HCT116 (cell line): ENCODE data around the gene SKI. TPM values are rescaled to one million over a fixed set of nuclear protein-coding genes. Genes with fewer than 3 reads are reported as not detected.

Experiments used
- ATAC-seq: fragments of 200-7000 bp; cut with Tn5 transposase; 2 replicates; pipeline ENCODE4 v1.9.1; 2020; ENCODE audit warnings: mild to moderate bottlenecking, moderate library complexity
- BruUV-seq: library from RNA; stranded (reverse); fragments of 400-500 nt; replicated peaks from 2 replicates; lab custom pipeline; 2021; lab: Mats Ljungman, UMichigan
- CTCF ChIA-PET: fragments of 300-600 bp; sonication (Branson Sonifier 250); formaldehyde crosslinking; loops from one replicate; lab custom pipeline; 2021; ENCODE audit warnings: antibody characterized with exemption; lab: Charles Lee
- POLR2A ChIA-PET: fragments of 300-600, 350-600 bp; sonication (Branson Sonifier 250); formaldehyde crosslinking; loops from one replicate; lab custom pipeline; 2021; ENCODE audit warnings: antibody characterized with exemption; lab: Charles Lee
- RAD21 ChIA-PET, 2 experiments: fragments of 300-600 bp; sonication (Branson Sonifier 250); formaldehyde crosslinking; loops; one replicate each; lab custom pipeline; 2023; ENCODE audit warnings: low total read pairs in 2 of 2; ENCODE audit not compliant: uncharacterized antibody in 2 of 2, unreplicated experiment in 2 of 2, low non-redundant PET in 1 of 2; lab: Charles Lee
- DNase-seq: peaks from one replicate; pipeline ENCODE4 v3.0.0-alpha.2; 2010; ENCODE audit warnings: low read depth, low spot score
- H2AFZ ChIP-seq: fragments of 200-600 bp; shearing (Covaris generic), sonication (generic); 2 replicates; pipeline ENCODE4 v1.6.1; 2017; ENCODE audit warnings: low read depth, mixed run types, mixed read lengths, antibody characterized with exemption, low read length; ENCODE audit not compliant: poor library complexity, severe bottlenecking
- H3K27ac ChIP-seq: 2 replicates; pipeline ENCODE4 v1.5.1; 2012; ENCODE audit warnings: low read depth, low read length
- H3K27me3 ChIP-seq: fragments of 200-600 bp; sonication (generic); 2 replicates; pipeline ENCODE4 v1.6.1; 2016; ENCODE audit warnings: mixed run types, low read length, mixed read lengths; ENCODE audit not compliant: insufficient read depth
- H3K36me3 ChIP-seq, 2 experiments: fragments of 200-500 bp in 1 of 2; fragments of 200-600 bp in 1 of 2; sonication (Bioruptor generic) in 1 of 2; sonication (generic) in 1 of 2; 2 replicates each; pipeline versions ENCODE4 v1.5.1 to v1.6.1; 2014 to 2016; ENCODE audit warnings: low read length in 2 of 2, inconsistent platforms in 1 of 2, mixed read lengths in 1 of 2, mixed run types in 1 of 2; ENCODE audit not compliant: insufficient read depth in 2 of 2, control insufficient read depth in 1 of 2
- H3K4me1 ChIP-seq, 2 experiments: fragments of 200-600 bp in 1 of 2; sonication (generic) in 1 of 2; 2 replicates each; pipeline versions ENCODE4 v1.5.1 to v1.6.1; 2012 to 2017; ENCODE audit warnings: low read length in 2 of 2, inconsistent platforms in 1 of 2, mild to moderate bottlenecking in 1 of 2, mixed read lengths in 1 of 2, mixed run types in 1 of 2, moderate library complexity in 1 of 2; ENCODE audit not compliant: insufficient read depth in 2 of 2, control insufficient read depth in 1 of 2
- H3K4me2 ChIP-seq: fragments of 200-600 bp; sonication (generic); 2 replicates; pipeline ENCODE4 v1.6.1; 2017; ENCODE audit warnings: mixed run types, low read length, mixed read lengths
- H3K4me3 ChIP-seq, 2 experiments: fragments of 200-600 bp in 1 of 2; sonication (generic) in 1 of 2; replicated peaks in 1 of 2; 2 replicates each; pipeline ENCODE4 v1.5.1; 2011 to 2016; ENCODE audit warnings: low read length in 2 of 2, control low read depth in 1 of 2, low read depth in 1 of 2, mild to moderate bottlenecking in 1 of 2, mixed read lengths in 1 of 2, mixed run types in 1 of 2
- H3K79me2 ChIP-seq: fragments of 200-600 bp; sonication (generic); 2 replicates; pipeline ENCODE4 v1.6.1; 2017; ENCODE audit warnings: mild to moderate bottlenecking, mixed run types, low read length, moderate library complexity, mixed read lengths; ENCODE audit not compliant: insufficient read depth
- H3K9ac ChIP-seq: fragments of 200-600 bp; sonication (generic); 2 replicates; pipeline ENCODE4 v1.6.1; 2016; ENCODE audit warnings: low read length, mixed read lengths
- H3K9me2 ChIP-seq: fragments of 200-600 bp; sonication (generic), shearing (Covaris generic); 2 replicates; pipeline ENCODE4 v1.6.1; 2017; ENCODE audit warnings: mixed run types, mild to moderate bottlenecking, moderate library complexity; ENCODE audit not compliant: insufficient read depth
- H3K9me3 ChIP-seq, 2 experiments: fragments of 200-500 bp in 1 of 2; fragments of 200-600 bp in 1 of 2; sonication (Bioruptor generic) in 1 of 2; sonication (generic) in 1 of 2; 2 replicates each; pipeline ENCODE4 v1.6.1; 2014 to 2017; ENCODE audit warnings: low read length in 2 of 2, mixed read lengths in 2 of 2, inconsistent platforms in 1 of 2, low read depth in 1 of 2, mild to moderate bottlenecking in 1 of 2, mixed run types in 1 of 2, moderate library complexity in 1 of 2; ENCODE audit not compliant: control insufficient read depth in 1 of 2, insufficient read depth in 1 of 2
- H4K20me1 ChIP-seq: fragments of 200-600 bp; sonication (generic), shearing (Covaris generic); 2 replicates; pipeline ENCODE4 v1.6.1; 2017; ENCODE audit warnings: mixed run types, mild to moderate bottlenecking, moderate library complexity; ENCODE audit not compliant: insufficient read depth
- EGR1 ChIP-seq: IDR thresholded peaks from 2 replicates; pipeline ENCODE4 v1.6.1; 2012; ENCODE audit warnings: low read depth
- ELF1 ChIP-seq: IDR thresholded peaks from 2 replicates; pipeline ENCODE4 v1.6.1; 2012; ENCODE audit warnings: low read depth, borderline replicate concordance
- EZH2phosphoT487 ChIP-seq: fragments of 200-600 bp; IDR thresholded peaks from 2 replicates; pipeline ENCODE4 v1.6.1; 2018; ENCODE audit warnings: antibody characterized with exemption, borderline replicate concordance
- POLR2AphosphoS5 ChIP-seq: IDR thresholded peaks from 2 replicates; pipeline ENCODE4 v1.6.1; 2011; ENCODE audit warnings: mild to moderate bottlenecking, low read depth, low read length, moderate library complexity
- RAD21 ChIP-seq: IDR thresholded peaks from 2 replicates; pipeline ENCODE4 v1.6.1; 2012; ENCODE audit warnings: low read depth, mild to moderate bottlenecking
- intact Hi-C: fragments of 100-400 bp; cut with micrococcal nuclease; formaldehyde crosslinking; loops from 2 replicates; pipeline ENCODE4 v1.10.0; 2022
- total RNA-seq: library from RNA; stranded (reverse); gene quantifications from one replicate; pipeline ENCODE4 v1.2.1, GENCODE V29; 2021; ENCODE audit not compliant: unreplicated experiment
- TF ChIP-seq, protein P1 (sequence below): IDR thresholded peaks from 2 replicates; pipeline ENCODE4 v1.6.1; 2012; ENCODE audit warnings: low read depth
- TF ChIP-seq, protein P2 (sequence below): IDR thresholded peaks from 2 replicates; pipeline ENCODE4 v1.6.1; 2012

Gene SKI
- total RNA-seq, 1 experiment from 2014 or later: 56.2 TPM

DNA sequence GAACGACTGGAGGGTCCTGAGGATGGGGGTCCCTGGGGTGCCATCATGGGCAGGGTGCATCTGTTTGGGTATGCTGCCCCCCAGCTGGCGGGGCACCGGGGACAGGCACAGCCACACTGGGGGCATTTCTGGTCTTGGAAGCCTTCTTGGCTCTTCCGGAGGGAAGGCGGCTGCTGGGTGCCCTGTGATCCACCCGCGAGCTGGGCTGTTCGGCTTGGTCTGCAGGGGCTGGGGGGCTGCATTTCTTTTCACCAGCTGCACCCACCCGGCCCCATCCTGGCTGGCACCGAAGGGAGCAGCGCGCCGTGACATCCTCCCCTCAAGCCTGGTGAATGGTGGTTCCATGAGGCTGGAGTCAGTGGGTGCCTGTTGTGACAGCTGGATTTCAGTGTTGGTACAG, 45.7 kb upstream of the SKI start:
- H3K27ac ChIP-seq: no peak overlapping the region
- TF ChIP-seq RAD21: no peak
- TF ChIP-seq, protein P1, sequence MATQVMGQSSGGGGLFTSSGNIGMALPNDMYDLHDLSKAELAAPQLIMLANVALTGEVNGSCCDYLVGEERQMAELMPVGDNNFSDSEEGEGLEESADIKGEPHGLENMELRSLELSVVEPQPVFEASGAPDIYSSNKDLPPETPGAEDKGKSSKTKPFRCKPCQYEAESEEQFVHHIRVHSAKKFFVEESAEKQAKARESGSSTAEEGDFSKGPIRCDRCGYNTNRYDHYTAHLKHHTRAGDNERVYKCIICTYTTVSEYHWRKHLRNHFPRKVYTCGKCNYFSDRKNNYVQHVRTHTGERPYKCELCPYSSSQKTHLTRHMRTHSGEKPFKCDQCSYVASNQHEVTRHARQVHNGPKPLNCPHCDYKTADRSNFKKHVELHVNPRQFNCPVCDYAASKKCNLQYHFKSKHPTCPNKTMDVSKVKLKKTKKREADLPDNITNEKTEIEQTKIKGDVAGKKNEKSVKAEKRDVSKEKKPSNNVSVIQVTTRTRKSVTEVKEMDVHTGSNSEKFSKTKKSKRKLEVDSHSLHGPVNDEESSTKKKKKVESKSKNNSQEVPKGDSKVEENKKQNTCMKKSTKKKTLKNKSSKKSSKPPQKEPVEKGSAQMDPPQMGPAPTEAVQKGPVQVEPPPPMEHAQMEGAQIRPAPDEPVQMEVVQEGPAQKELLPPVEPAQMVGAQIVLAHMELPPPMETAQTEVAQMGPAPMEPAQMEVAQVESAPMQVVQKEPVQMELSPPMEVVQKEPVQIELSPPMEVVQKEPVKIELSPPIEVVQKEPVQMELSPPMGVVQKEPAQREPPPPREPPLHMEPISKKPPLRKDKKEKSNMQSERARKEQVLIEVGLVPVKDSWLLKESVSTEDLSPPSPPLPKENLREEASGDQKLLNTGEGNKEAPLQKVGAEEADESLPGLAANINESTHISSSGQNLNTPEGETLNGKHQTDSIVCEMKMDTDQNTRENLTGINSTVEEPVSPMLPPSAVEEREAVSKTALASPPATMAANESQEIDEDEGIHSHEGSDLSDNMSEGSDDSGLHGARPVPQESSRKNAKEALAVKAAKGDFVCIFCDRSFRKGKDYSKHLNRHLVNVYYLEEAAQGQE: no peak
- TF ChIP-seq EGR1: no peak
- TF ChIP-seq POLR2AphosphoS5: no peak
- TF ChIP-seq ELF1: no peak
- TF ChIP-seq, protein P2, sequence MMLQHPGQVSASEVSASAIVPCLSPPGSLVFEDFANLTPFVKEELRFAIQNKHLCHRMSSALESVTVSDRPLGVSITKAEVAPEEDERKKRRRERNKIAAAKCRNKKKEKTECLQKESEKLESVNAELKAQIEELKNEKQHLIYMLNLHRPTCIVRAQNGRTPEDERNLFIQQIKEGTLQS: no peak
- no peak for TF ChIP-seq EZH2phosphoT487
- TF ChIP-seq, all 23 proteins: peak for 0
- H3K36me3 ChIP-seq: peaks cover 3 to 5% of the 10 kb centered on the region in 2 experiments; a peak in 1 of 4 replicates
- ChIA-PET CTCF (no interaction called here), RAD21 (no interaction called here), POLR2A (no interaction called here)
- no peaks in the 10 kb centered on the region for H3K27me3 ChIP-seq
- no peak for DNase-seq
- no peak overlapping the region for H2AFZ ChIP-seq
- H3K4me1 ChIP-seq: no peaks in the 10 kb centered on the region; a peak in 1 of 4 replicates
- no peaks in the 10 kb centered on the region for H3K9me2 ChIP-seq
- no peak overlapping the region for H3K9ac ChIP-seq
- no TSS peak for BruUV-seq
- no peaks in the 10 kb centered on the region for H4K20me1 ChIP-seq
- H3K4me2 ChIP-seq: no peak overlapping the region
- H3K9me3 ChIP-seq: no peaks in the 10 kb centered on the region
- intact Hi-C loops: no loop called here
- ATAC-seq: no peak
- no peaks in the 10 kb centered on the region for H3K79me2 ChIP-seq
- no peak overlapping the region for H3K4me3 ChIP-seq
